Heart right ventricle (tissue), 16 donors: Measurements from ENCODE around the gene ITGA8. TPM values are rescaled to one million over a fixed set of nuclear protein-coding genes. Genes with fewer than 3 reads are reported as not detected.
"Not testable (repeated sequence)": the region's sequence is repeated elsewhere in the genome, so short reads cannot be mapped to it uniquely, and the experiment has no call there.

Source experiments
- ATAC-seq, 8 donors: fragments of 200-7000 bp; cut with Tn5 transposase; one replicate each; pipeline ENCODE4 v1.9.1; 2020; ENCODE audit warnings: mild to moderate bottlenecking in 8 of 8, moderate library complexity in 8 of 8, moderate number of reproducible peaks in 1 of 8
- DNase-seq, 2 donors: peaks; one replicate each; pipeline ENCODE4 v3.0.0-alpha.2; 2020
- H3K27ac ChIP-seq, 10 donors: fragments of 200-600 bp; sonication (generic) in 2 of 10; one replicate each; pipeline versions ENCODE4 v1.5.0 to v1.8.0; 2020 to 2022; ENCODE audit warnings: mild to moderate bottlenecking in 3 of 10
- H3K27me3 ChIP-seq, 7 donors: fragments of 200-600 bp; one replicate each; pipeline ENCODE4 v1.8.0; 2021 to 2022; ENCODE audit warnings: mild to moderate bottlenecking in 2 of 7
- H3K36me3 ChIP-seq, 9 donors: fragments of 200-600 bp; sonication (generic) in 1 of 9; one replicate each; pipeline versions ENCODE4 v1.5.0 to v1.8.0; 2020 to 2022; ENCODE audit warnings: mild to moderate bottlenecking in 2 of 9
- H3K4me1 ChIP-seq, 9 donors: fragments of 200-600 bp; sonication (generic) in 1 of 9; one replicate each; pipeline versions ENCODE4 v1.5.0 to v1.8.0; 2020 to 2022; ENCODE audit warnings: mild to moderate bottlenecking in 4 of 9
- H3K4me3 ChIP-seq, 10 donors: fragments of 200-600 bp; sonication (generic) in 2 of 10; one replicate each; pipeline versions ENCODE4 v1.5.0 to v1.8.0; 2020 to 2022; ENCODE audit warnings: mild to moderate bottlenecking in 7 of 10, moderate library complexity in 2 of 10
- H3K9me3 ChIP-seq, 11 donors: fragments of 200-600 bp in 10 of 11; sonication (generic) in 2 of 11; one replicate each; pipeline versions ENCODE4 v1.5.0 to v1.8.0; 2013 to 2022; ENCODE audit warnings: mild to moderate bottlenecking in 2 of 11, control low read depth in 1 of 11, moderate library complexity in 1 of 11
- CTCF ChIP-seq, 9 donors: fragments of 200-600 bp; sonication (generic) in 2 of 9; IDR thresholded peaks; one replicate each; pipeline versions ENCODE4 v1.5.0 to v1.8.0; 2021 to 2022; ENCODE audit warnings: antibody characterized with exemption in 9 of 9, mild to moderate bottlenecking in 5 of 9, moderate library complexity in 1 of 9
- WGBS, 2 donors: extraction: QIAGEN DNeasy Blood & Tissue Kit; methylation state at CpG; one replicate each; pipeline ENCODE4 v1.1.7; 2013; ENCODE audit warnings: inconsistent platforms in 1 of 2; 5-methylcytosine and 5-hydroxymethylcytosine counted together
- intact Hi-C, 10 donors: fragments of 100-400 bp; cut with DNase I; formaldehyde crosslinking; loops; one replicate each; pipeline versions ENCODE4 v1.11.1 to v1.14.2; 2022
- polyA plus RNA-seq, 2 donors: library from polyadenylated mRNA; stranded (reverse); fragments of 200-250 nt; gene quantifications; one replicate each; pipeline ENCODE4 v1.2.3, GENCODE V29; 2013
- total RNA-seq, 10 donors: library from RNA; stranded (reverse); fragmentation: NEBNext Ultra II Directional in 3 of 10; extraction: Animal tissue kit (Norgen Biotek cat#: 25700) in 3 of 10; gene quantifications; one replicate each; pipeline versions ENCODE4 v1.2.1 to v1.2.4, GENCODE V29; 2021 to 2023
- donor health status: Arrhythmogenic right ventricular cardiomyopathy.
- donor health status: ischemic (EF 13 %, LVEDD 7.1; RV severe dilation, severe dysfunction).
- donor health status: healthy with polysubstance abuse.
- donor health status: DM: no; HTN: yes; CAD: no.
- donor health status: DM: no; HTN: no; CAD: no.
- donor health status: ischemic (EF 25% LVEDD 6.9; RV normal size, moderate dysfunction).
- donor health status: ischemic (EF 25% LVEDD 5.7; RV mildly dilated, moderate dysfunction).
- donor health status: healthy.
- donor health status: DM: yes; HTN: yes; CAD: no.
- donor health status: Ischemic cardiomyopathy.
- donor health status: ischemic (EF 35%, LVEDD 5.7; RV mildly dilated, moderate dysfunction).
- donor health status: nonischemic (EF 11% LVEDD 7.7; RV severe dilation, severe dysfunction).
- donor health status: DM: yes; HTN: yes; CAD: no.
- donor health status: PGD.
- donor health status: ischemic (EF 29% LVEDD 5.4; RV normal size, mild dysfunction).
- donor health status: nonischemic (EF 23%, LVEDD 6.1; RV moderate dilation, normal function).

ITGA8 gene
- total and polyA plus RNA-seq, 12 donors: 0.62 to 4.2 (median 2.1) TPM

- TF ChIP-seq CTCF (IDR thresholded peaks at IDR 0.05): no peak
- Histone ChIP-seq H3K9me3 (no peaks in the 10 kb centered on the region), H3K27me3 (no peaks in the 10 kb centered on the region), H3K4me1 (peaks cover 0 to 14% (median 6%) of the 10 kb centered on the region in 9 donors), H3K27ac (no peak overlapping the region), H3K4me3 (no peak overlapping the region), H3K36me3 (no peaks in the 10 kb centered on the region)
- ATAC-seq (no peak), DNase-seq (no peak)
- intact Hi-C loops: no loop called here
- 52 to 55% methylated on average over 4 of the region's 4 CpGs for WGBS, 2 donors
Measured at GRCh38 chr10:15632456-15633091, 87.1 kb downstream of the ITGA8 start.

DNA sequence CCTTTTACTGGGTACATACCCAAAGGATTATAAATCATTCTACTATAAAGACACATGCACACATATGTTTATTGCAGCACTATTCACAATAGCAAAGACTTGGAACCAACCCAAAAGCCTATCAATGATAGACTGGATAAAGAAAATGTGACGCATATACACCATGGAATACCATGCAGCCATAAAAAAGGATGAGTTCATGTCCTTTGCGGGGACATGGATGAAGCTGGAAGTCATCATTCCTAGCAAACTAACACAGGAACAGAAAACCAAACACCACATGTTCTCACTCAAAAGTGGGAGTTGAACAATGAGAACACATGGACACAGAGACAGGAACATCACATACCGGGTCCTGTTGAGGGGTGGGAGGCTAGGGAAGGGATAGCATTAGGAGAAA lies 88.5 kb downstream of the ITGA8 start:
- not testable (repeated sequence) for ATAC-seq, H3K27ac ChIP-seq, H3K4me3 ChIP-seq, H3K9me3 ChIP-seq, DNase-seq, H3K27me3 ChIP-seq, H3K36me3 ChIP-seq
- WGBS, 2 donors: 92 to 94% methylated on average over 3 of the region's 3 CpGs
- intact Hi-C loops: loop anchor here in 1 of 10 donors (2.0 kb wide), 1 partner anchor 28 kb away; no protein-coding TSS in a partner anchor
- H3K4me1 ChIP-seq: peaks cover 0 to 14% (median 6%) of the 10 kb centered on the region in 9 donors

DNA sequence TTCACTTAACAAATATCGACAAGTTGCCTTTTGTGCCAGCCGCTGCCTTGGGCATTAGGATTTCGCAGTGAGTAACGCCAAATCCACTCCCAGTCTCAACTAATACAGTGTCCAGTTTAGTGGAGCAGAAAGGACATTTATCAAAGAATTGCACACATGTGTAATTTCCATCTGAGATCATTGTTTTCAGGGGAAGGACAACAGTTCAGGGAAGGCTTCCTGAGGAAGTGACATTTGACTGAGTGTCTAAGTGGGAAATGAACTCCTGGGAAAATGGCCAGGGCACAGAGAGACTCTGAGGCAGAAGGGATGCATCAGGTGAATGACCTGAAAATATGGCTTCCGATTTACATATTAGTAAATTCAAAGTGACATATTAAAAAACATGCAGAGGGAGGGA lies 89.4 kb downstream of the ITGA8 start:
- peaks cover 0 to 21% (median 6%) of the 10 kb centered on the region in 9 donors for H3K4me1 ChIP-seq
- H3K27me3 ChIP-seq: no peaks in the 10 kb centered on the region
- WGBS, 2 donors: 67 to 70% methylated on average over 5 of the region's 5 CpGs
- no peaks in the 10 kb centered on the region for H3K9me3 ChIP-seq
- DNase-seq (peak in 1 of 2 donors; percentile 50), ATAC-seq (peak; percentile 41 to 91 (median 78))
- intact Hi-C loops: loop anchor here in 1 of 10 donors (2.0 kb wide), 1 partner anchor 28 kb away; no protein-coding TSS in a partner anchor
- no peak for TF ChIP-seq CTCF (IDR thresholded peaks at IDR 0.05)
- H3K4me3 ChIP-seq: no peak overlapping the region
- no peaks in the 10 kb centered on the region for H3K36me3 ChIP-seq
- H3K27ac ChIP-seq: peak overlapping the region in 2 of 10 donors; percentile 11 to 38

GRCh38 chr10:15627617-15628196 lies 92.0 kb downstream of the ITGA8 start:
- intact Hi-C loops: no loop called here
- DNase-seq: no peak
- WGBS, 2 donors: 88% methylated on average over 8 of the region's 8 CpGs
- Histone ChIP-seq H3K27me3 (no peaks in the 10 kb centered on the region), H3K36me3 (no peaks in the 10 kb centered on the region), H3K27ac (no peak overlapping the region), H3K4me1 (peaks cover 0 to 30% (median 6%) of the 10 kb centered on the region in 9 donors), H3K4me3 (no peak overlapping the region), H3K9me3 (no peaks in the 10 kb centered on the region)
- no peak for ATAC-seq
- no peak for TF ChIP-seq CTCF (IDR thresholded peaks at IDR 0.05)

- Histone ChIP-seq H3K27me3 (no peaks in the 10 kb centered on the region), H3K4me3 (no peak overlapping the region), H3K4me1 (peaks cover 0 to 30% (median 6%) of the 10 kb centered on the region in 9 donors), H3K36me3 (no peaks in the 10 kb centered on the region), H3K27ac (no peak overlapping the region), H3K9me3 (no peaks in the 10 kb centered on the region)
- ATAC-seq (no peak), DNase-seq (no peak)
- WGBS, 2 donors: 95 to 98% methylated on average over 2 of the region's 2 CpGs
- TF ChIP-seq CTCF (IDR thresholded peaks at IDR 0.05): no peak
- intact Hi-C loops: no loop called here
Measured at GRCh38 chr10:15626937-15627336, 92.8 kb downstream of the ITGA8 start.
